ENCODE measurements around the gene SPAST.

GRCh38 chr2:32064713-32065112, 1.4 kb downstream of the SPAST start:
- TF ChIP-seq EZH2 (IDR thresholded peaks at IDR 0.05), result no peak
- no peak for TF ChIP-seq POLR2A (IDR thresholded peaks at IDR 0.05; ENCODE audit: borderline replicate concordance, extremely low read depth, insufficient read depth, insufficient read length)
- TF ChIP-seq, protein P1, sequence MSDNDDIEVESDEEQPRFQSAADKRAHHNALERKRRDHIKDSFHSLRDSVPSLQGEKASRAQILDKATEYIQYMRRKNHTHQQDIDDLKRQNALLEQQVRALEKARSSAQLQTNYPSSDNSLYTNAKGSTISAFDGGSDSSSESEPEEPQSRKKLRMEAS (IDR thresholded peaks at IDR 0.05), result no peak

Measured in HCT116 (cell line).